ENCODE measurements around the gene IRX5. TPM values are rescaled to one million over a fixed set of nuclear protein-coding genes. Genes with fewer than 3 reads are reported as not detected.

Gene IRX5
- total RNA-seq, 4 donors from 2014 or later, result 1.3 TPM; not detected in 3

GRCh38 chr16:54929090-54930004, 1.3 kb upstream of the IRX5 start:
- intact Hi-C loops (cut with DNase I), result loop anchor here (5.0 kb wide), 1 partner anchor 647 kb away; no protein-coding TSS in a partner anchor
- Histone ChIP-seq H3K4me3 (replicated peaks in 1 of 3) (peak overlapping the region in 2 of 3 donors; percentile 27 to 32), H3K9me3 (no peaks in the 10 kb centered on the region), H3K27ac (peak overlapping the region in 1 of 3 donors; percentile 43), H3K27me3 (peaks cover 50% of the 10 kb centered on the region), H3K4me1 (peaks cover 22 to 31% of the 10 kb centered on the region in 2 donors), H3K36me3 (no peaks in the 10 kb centered on the region)
- no peak for TF ChIP-seq POLR2A (IDR thresholded peaks at IDR 0.05)
- TF ChIP-seq CTCF (IDR thresholded peaks at IDR 0.05), result no peak
- WGBS, 2 donors, result 1 to 2% methylated on average over 25 to 28 of the region's 73 CpGs
- peak; percentile 96 to 97 for DNase-seq

GRCh38 chr16:54930869-54931119, 129 bp downstream of the IRX5 start:
- H3K36me3 ChIP-seq, result no peaks in the 10 kb centered on the region
- H3K9me3 ChIP-seq, result no peaks in the 10 kb centered on the region
- intact Hi-C loops (cut with DNase I), result loop anchor here (5.0 kb wide), 1 partner anchor 648 kb away; no protein-coding TSS in a partner anchor
- H3K27ac ChIP-seq, result no peak overlapping the region
- WGBS, 2 donors, result 2 to 4% methylated on average over 15 to 16 of the region's 24 CpGs
- no peak for DNase-seq
- TF ChIP-seq CTCF (IDR thresholded peaks at IDR 0.05) (peak in 1 of 6 experiments; percentile 2), POLR2A (IDR thresholded peaks at IDR 0.05) (no peak)
- H3K4me3 ChIP-seq (replicated peaks in 1 of 3), result peak overlapping the region in 1 of 3 donors; percentile 32
- peaks cover 22 to 31% of the 10 kb centered on the region in 2 donors for H3K4me1 ChIP-seq
- H3K27me3 ChIP-seq, result peaks cover 54% of the 10 kb centered on the region

GRCh38 chr16:54931120-54932014, 702 bp downstream of the IRX5 start:
- Histone ChIP-seq H3K4me1 (peaks cover 22 to 34% of the 10 kb centered on the region in 2 donors), H3K36me3 (no peaks in the 10 kb centered on the region), H3K27ac (no peak overlapping the region), H3K27me3 (peaks cover 54% of the 10 kb centered on the region), H3K4me3 (replicated peaks in 1 of 3) (peak overlapping the region in 1 of 3 donors; percentile 32), H3K9me3 (no peaks in the 10 kb centered on the region)
- WGBS, 2 donors, result 9 to 13% methylated on average over 25 to 47 of the region's 91 CpGs
- intact Hi-C loops (cut with DNase I), result loop anchor here (5.0 kb wide), 1 partner anchor 649 kb away; no protein-coding TSS in a partner anchor
- TF ChIP-seq POLR2A (IDR thresholded peaks at IDR 0.05) (no peak), CTCF (IDR thresholded peaks at IDR 0.05) (no peak)
- peak in 1 of 2 donors; percentile 32 for DNase-seq

- Histone ChIP-seq H3K4me1 (peaks cover 25 to 41% of the 10 kb centered on the region in 2 donors), H3K27me3 (peaks cover 52% of the 10 kb centered on the region), H3K36me3 (no peaks in the 10 kb centered on the region), H3K27ac (no peak overlapping the region), H3K4me3 (replicated peaks in 1 of 3) (no peak overlapping the region), H3K9me3 (no peaks in the 10 kb centered on the region)
- intact Hi-C loops (cut with DNase I), result loop anchor here (5.0 kb wide), 1 partner anchor 650 kb away; no protein-coding TSS in a partner anchor
- 10 to 11% methylated on average over 37 to 40 of the region's 48 CpGs for WGBS, 2 donors
- no peak for TF ChIP-seq CTCF (IDR thresholded peaks at IDR 0.05)
- no peak for TF ChIP-seq POLR2A (IDR thresholded peaks at IDR 0.05)
- DNase-seq, result no peak
Observed at GRCh38 chr16:54932021-54932660, 1.5 kb downstream of the IRX5 start.
